DND-41 (cell line): ENCODE data around the gene ANK3.

ENCODE experiments used
- EZH2 ChIP-seq: IDR thresholded peaks from 3 replicates; pipeline ENCODE4 v1.6.1; 2012; ENCODE audit warnings: borderline replicate concordance, low read depth, mild to moderate bottlenecking, moderate library complexity, low read length, inconsistent platforms; ENCODE audit not compliant: severe bottlenecking
- TF ChIP-seq, protein P1 (sequence below): IDR thresholded peaks from 2 replicates; pipeline ENCODE4 v1.5.1; 2012; ENCODE audit warnings: borderline replicate concordance, low read length, moderate library complexity, mild to moderate bottlenecking; ENCODE audit not compliant: poor library complexity, severe bottlenecking; ENCODE audit errors: extremely low read depth

DNA sequence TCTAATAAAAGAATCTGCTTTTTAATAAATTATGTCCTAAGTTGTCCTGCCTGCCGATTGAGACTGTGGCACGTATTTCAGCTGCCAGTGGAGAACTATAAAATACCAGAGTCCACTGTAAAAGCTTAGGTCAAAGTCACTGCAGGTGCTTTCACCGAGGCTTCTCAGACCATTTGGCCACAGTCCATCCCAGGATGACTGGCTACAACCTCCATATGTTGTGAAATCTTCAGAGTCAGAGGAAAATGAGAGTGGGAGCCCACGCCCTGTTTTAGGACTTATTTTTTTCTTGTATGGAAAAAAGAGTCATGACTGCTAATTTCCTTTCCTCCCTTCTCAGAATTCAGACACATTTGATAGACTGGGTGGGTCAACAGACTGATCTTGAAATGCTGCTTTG, 182.9 kb downstream of the ANK3 start:
- no peak for TF ChIP-seq EZH2
- TF ChIP-seq, protein P1, sequence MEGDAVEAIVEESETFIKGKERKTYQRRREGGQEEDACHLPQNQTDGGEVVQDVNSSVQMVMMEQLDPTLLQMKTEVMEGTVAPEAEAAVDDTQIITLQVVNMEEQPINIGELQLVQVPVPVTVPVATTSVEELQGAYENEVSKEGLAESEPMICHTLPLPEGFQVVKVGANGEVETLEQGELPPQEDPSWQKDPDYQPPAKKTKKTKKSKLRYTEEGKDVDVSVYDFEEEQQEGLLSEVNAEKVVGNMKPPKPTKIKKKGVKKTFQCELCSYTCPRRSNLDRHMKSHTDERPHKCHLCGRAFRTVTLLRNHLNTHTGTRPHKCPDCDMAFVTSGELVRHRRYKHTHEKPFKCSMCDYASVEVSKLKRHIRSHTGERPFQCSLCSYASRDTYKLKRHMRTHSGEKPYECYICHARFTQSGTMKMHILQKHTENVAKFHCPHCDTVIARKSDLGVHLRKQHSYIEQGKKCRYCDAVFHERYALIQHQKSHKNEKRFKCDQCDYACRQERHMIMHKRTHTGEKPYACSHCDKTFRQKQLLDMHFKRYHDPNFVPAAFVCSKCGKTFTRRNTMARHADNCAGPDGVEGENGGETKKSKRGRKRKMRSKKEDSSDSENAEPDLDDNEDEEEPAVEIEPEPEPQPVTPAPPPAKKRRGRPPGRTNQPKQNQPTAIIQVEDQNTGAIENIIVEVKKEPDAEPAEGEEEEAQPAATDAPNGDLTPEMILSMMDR: no peak
